Measurements from ENCODE around the gene PBX4. TPM values are rescaled to one million over a fixed set of nuclear protein-coding genes. Genes with fewer than 3 reads are reported as not detected.

The PBX4 gene
- total and polyA plus RNA-seq, 2 donors (not counting 3 experiments of a cell fraction or from before 2014, with no cell fraction given), result not detected

DNA sequence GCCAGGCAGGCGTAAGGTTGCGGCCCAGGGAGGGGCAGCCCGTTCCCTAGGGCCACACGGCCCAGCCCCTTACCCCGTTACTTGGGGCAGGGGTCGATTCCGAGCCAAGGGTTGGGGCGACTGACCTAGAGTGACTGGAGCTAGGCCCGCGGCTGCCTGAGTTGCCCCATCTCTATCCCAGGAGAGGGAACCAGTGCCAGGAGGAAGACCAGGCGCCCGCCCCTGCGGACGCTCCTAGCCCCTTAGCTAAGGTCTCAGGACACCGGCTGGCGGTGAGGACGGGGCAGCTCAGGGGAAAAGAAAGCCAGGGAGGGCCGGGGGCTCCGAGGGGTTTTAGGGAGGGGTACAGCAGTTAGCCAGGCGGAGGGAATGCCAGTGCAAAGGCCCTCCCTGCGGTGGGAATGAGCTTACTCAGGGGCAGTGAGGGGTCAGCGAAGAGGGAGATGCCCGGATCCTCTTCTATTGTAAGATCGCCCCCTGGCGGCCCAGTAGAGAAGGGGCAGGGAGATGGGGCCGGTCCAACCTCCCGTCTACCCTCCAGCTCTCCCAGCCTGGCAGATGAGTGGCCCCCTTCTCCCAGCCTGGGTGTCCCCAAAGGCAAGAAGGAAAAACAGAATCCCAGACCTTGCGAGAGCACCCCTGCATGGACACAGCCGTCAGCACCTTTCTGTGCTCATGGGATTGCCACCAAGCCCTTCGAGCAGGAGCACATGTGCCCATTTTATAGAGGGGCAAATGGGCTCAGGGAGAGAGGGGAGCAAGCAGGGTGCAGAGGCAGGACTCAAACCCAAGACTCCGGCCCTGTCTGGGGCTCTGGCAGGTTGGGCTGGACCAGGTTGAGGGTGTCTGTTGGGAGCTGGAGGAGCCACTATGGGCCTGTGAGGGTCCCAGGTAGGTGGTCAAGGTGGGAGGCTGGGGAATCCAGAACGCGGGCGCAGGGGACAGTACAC is 64.1 kb downstream of the PBX4 start:
- intact Hi-C loops (cut with micrococcal nuclease), result loop anchor here (1.0 to 5.0 kb wide), 2 partner anchors 22 to 88 kb away; partner anchors contain the start of gene GMIP
- Histone ChIP-seq H3K4me3 (replicated peaks in 1 of 3; ENCODE audit: insufficient read depth in 1 of 3, low read depth in 1 of 3, low read length in 3 of 3) (no peak overlapping the region), H3K4me1 (ENCODE audit: control insufficient read depth, extremely low read depth, insufficient read depth, low read length) (no peaks in the 10 kb centered on the region), H3K9me3 (replicated peaks; ENCODE audit: control insufficient read depth, insufficient read depth, low read length) (no peaks in the 10 kb centered on the region), H3K36me3 (ENCODE audit: control insufficient read depth in 2 of 2, extremely low read depth in 1 of 2, insufficient read depth in 2 of 2, low read length in 2 of 2) (no peaks in the 10 kb centered on the region), H3K27ac (ENCODE audit: insufficient read depth, low read depth, low read length) (no peak overlapping the region), H3K4me2 (ENCODE audit: insufficient read depth, low read length) (no peak overlapping the region), H3K9ac (replicated peaks; ENCODE audit: extremely low read depth, insufficient read depth, low read length) (no peak overlapping the region), H4K20me1 (replicated peaks; ENCODE audit: control insufficient read depth, extremely low read depth, insufficient read depth, low read length) (no peaks in the 10 kb centered on the region), H3K79me2 (ENCODE audit: control insufficient read depth, insufficient read depth, low read length) (no peaks in the 10 kb centered on the region), H3K9me1 (replicated peaks; ENCODE audit: control insufficient read depth, extremely low read depth, insufficient read depth, low read length) (no peaks in the 10 kb centered on the region), H3K27me3 (ENCODE audit: control insufficient read depth in 2 of 2, insufficient read depth in 2 of 2, low read length in 2 of 2) (no peaks in the 10 kb centered on the region), H2AFZ (ENCODE audit: low read depth, low read length) (no peak overlapping the region)
- CTCF ChIA-PET, result interaction anchor here (0.5 to 2.8 kb wide), 10 partner anchors 11 to 74 kb away, joined by 3 to 45 read pairs (median 5); partner anchors contain the start of gene YJEFN3
- dilution Hi-C loops (cut with MboI; ENCODE audit: extremely low pct_ligation_motif_present, low sequenced_read_pairs), result no loop called here
- DNase-seq (ENCODE audit: low read depth, low spot score), result no peak
- FAIRE-seq, result no peak
- TF ChIP-seq MYC (IDR thresholded peaks at IDR 0.05; ENCODE audit: low read depth, low read length) (no peak), MAX (IDR thresholded peaks at IDR 0.05; ENCODE audit: insufficient read depth, insufficient read length) (no peak), GATA2 (IDR thresholded peaks at IDR 0.05; ENCODE audit: insufficient read depth, insufficient read length, low read depth, low read length) (no peak), FOS (IDR thresholded peaks at IDR 0.05; ENCODE audit: borderline replicate concordance, insufficient read depth, low read length) (no peak)
- TF ChIP-seq, protein P1, sequence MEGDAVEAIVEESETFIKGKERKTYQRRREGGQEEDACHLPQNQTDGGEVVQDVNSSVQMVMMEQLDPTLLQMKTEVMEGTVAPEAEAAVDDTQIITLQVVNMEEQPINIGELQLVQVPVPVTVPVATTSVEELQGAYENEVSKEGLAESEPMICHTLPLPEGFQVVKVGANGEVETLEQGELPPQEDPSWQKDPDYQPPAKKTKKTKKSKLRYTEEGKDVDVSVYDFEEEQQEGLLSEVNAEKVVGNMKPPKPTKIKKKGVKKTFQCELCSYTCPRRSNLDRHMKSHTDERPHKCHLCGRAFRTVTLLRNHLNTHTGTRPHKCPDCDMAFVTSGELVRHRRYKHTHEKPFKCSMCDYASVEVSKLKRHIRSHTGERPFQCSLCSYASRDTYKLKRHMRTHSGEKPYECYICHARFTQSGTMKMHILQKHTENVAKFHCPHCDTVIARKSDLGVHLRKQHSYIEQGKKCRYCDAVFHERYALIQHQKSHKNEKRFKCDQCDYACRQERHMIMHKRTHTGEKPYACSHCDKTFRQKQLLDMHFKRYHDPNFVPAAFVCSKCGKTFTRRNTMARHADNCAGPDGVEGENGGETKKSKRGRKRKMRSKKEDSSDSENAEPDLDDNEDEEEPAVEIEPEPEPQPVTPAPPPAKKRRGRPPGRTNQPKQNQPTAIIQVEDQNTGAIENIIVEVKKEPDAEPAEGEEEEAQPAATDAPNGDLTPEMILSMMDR (IDR thresholded peaks at IDR 0.05; ENCODE audit: extremely low read depth in 1 of 2, insufficient read depth in 1 of 2, low read depth in 1 of 2, low read length in 2 of 2), result peak; percentile 61 to 80
- no TSS peak for BruUV-seq (replicated peaks)
- POLR2A ChIA-PET, result interaction anchor here (0.5 kb wide), 1 partner anchor 50 kb away, joined by 3 read pairs; no protein-coding TSS in a partner anchor
